Uterus (tissue), 4 donors: ENCODE data around the gene ITIH4. TPM values are rescaled to one million over a fixed set of nuclear protein-coding genes. Genes with fewer than 3 reads are reported as not detected.

ENCODE experiments used
- DNase-seq, 2 donors: peaks; one replicate each; pipeline ENCODE4 v3.0.0-alpha.2; 2019 to 2020
- H3K27ac ChIP-seq, 2 donors: fragments of 200-600 bp; sonication (generic); 1 replicate in 1 of 2; 2 replicates in 1 of 2; pipeline ENCODE4 v1.5.1; 2016 to 2018
- H3K27me3 ChIP-seq, 2 donors: fragments of 200-600 bp; sonication (generic); one replicate each; pipeline ENCODE4 v1.5.1; 2018 to 2019; ENCODE audit warnings: control low read depth in 1 of 2
- H3K36me3 ChIP-seq, 2 donors: fragments of 200-600 bp; sonication (generic); one replicate each; pipeline ENCODE4 v1.5.1; 2019; ENCODE audit warnings: control low read depth in 1 of 2
- H3K4me1 ChIP-seq, 2 donors: fragments of 200-600 bp; sonication (generic); one replicate each; pipeline ENCODE4 v1.5.1; 2018 to 2019; ENCODE audit warnings: control low read depth in 1 of 2
- H3K4me3 ChIP-seq, 2 donors: fragments of 200-600 bp; sonication (generic); 1 replicate in 1 of 2; 2 replicates in 1 of 2; pipeline ENCODE4 v1.5.1; 2018 to 2019; ENCODE audit warnings: mild to moderate bottlenecking in 1 of 2
- H3K9me3 ChIP-seq, 2 donors: fragments of 200-600 bp; sonication (generic); one replicate each; pipeline ENCODE4 v1.5.1; 2019; ENCODE audit warnings: control low read depth in 1 of 2
- POLR2A ChIP-seq, 2 donors: fragments of 450-650 bp; IDR thresholded peaks; one replicate each; pipeline ENCODE4 v1.6.1; 2016; ENCODE audit warnings: antibody characterized with exemption in 2 of 2, mild to moderate bottlenecking in 1 of 2, moderate library complexity in 1 of 2
- intact Hi-C: fragments of 100-400 bp; cut with DNase I; formaldehyde crosslinking; loops from one replicate; pipeline ENCODE4 v1.15.1; 2023; ENCODE audit warnings: low total_unique reads
- total RNA-seq, 4 donors: library from RNA; depleted of rRNA in 3 of 4; stranded (reverse); fragments of >200 nt in 3 of 4; gene quantifications; one replicate each; pipeline versions ENCODE4 v1.1.0 to v1.2.4, GENCODE V29; 2014 to 2023
- TF ChIP-seq, protein P1 (sequence below), 4 experiments: fragments of 200-600 bp in 2 of 4; fragments of 450-650 bp in 2 of 4; sonication (generic) in 2 of 4; IDR thresholded peaks; one replicate each; pipeline ENCODE4 v1.5.1; 2016 to 2019; ENCODE audit warnings: antibody characterized with exemption in 4 of 4, mild to moderate bottlenecking in 2 of 4, moderate library complexity in 1 of 4
- donor health status: DM: yes; HTN: yes; CAD: no.

Gene ITIH4
- total RNA-seq, 4 donors from 2014 or later: 0.26 to 8.7 (median 6.9) TPM

DNA sequence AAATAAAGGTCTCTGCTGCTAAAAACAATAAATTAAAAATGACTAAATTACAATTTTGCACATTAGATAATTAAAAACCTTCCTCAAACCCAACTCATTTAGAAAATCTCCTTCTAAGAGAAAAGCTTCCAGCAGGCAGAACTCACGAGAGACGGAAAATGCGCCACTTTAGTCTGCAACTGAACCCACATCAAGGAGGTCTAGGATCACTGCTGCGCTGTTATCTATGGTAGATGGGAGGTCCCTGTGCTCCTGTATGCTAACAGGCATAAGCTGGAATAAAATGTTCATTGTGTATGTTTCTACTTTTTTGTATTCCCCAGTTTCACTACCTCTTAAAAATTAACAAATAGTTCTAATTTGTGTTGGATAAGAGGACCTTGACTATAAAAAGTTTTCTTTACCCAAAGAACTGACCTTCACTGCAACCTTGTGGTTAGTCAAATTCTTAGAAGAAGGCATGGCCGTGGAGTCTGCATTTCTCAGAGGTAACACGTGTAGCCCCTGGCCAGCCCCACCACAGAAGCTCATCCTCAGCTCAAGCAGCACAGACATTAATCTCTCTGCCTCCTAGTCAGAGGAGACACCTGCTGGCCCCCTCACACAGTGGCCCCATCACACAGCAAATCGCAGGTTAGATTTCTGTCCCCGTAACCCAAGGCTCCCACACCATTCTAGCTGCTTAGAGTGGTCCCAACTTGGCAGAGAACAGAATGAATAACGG is 44.6 kb upstream of the ITIH4 start:
- no peaks in the 10 kb centered on the region for H3K4me1 ChIP-seq
- no peak overlapping the region for H3K4me3 ChIP-seq
- intact Hi-C loops: no loop called here
- no peak for TF ChIP-seq POLR2A (IDR thresholded peaks at IDR 0.05)
- TF ChIP-seq, protein P1, sequence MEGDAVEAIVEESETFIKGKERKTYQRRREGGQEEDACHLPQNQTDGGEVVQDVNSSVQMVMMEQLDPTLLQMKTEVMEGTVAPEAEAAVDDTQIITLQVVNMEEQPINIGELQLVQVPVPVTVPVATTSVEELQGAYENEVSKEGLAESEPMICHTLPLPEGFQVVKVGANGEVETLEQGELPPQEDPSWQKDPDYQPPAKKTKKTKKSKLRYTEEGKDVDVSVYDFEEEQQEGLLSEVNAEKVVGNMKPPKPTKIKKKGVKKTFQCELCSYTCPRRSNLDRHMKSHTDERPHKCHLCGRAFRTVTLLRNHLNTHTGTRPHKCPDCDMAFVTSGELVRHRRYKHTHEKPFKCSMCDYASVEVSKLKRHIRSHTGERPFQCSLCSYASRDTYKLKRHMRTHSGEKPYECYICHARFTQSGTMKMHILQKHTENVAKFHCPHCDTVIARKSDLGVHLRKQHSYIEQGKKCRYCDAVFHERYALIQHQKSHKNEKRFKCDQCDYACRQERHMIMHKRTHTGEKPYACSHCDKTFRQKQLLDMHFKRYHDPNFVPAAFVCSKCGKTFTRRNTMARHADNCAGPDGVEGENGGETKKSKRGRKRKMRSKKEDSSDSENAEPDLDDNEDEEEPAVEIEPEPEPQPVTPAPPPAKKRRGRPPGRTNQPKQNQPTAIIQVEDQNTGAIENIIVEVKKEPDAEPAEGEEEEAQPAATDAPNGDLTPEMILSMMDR (IDR thresholded peaks at IDR 0.05): no peak
- H3K36me3 ChIP-seq: no peaks in the 10 kb centered on the region
- H3K27me3 ChIP-seq: no peaks in the 10 kb centered on the region
- no peak overlapping the region for H3K27ac ChIP-seq
- no peak for DNase-seq
- H3K9me3 ChIP-seq: no peaks in the 10 kb centered on the region

DNA sequence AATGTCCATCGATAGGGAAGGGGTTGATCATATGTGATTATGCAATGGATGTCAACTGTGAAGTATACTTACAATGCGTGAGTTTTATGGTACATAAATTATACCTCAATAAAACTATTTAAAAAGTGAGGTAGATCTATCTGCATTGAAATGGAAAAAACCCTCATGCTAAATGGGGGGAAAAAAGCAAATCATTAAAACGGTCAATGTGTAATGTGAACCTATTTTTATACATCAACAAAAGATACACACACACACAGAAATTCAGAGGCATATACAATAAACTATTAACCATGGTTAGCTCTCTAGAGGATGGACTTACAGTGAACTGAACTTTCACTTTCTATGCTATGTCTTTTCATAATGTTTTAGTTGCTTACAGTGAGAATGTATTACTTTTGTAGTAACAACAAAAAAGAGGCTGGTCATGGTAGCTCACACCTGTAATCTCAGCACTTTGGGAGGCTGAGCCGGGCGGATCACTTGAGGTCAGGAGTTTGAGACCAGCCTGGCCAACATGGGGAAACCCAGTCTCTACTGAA is 43.8 kb upstream of the ITIH4 start:
- no peaks in the 10 kb centered on the region for H3K27me3 ChIP-seq
- intact Hi-C loops: no loop called here
- H3K4me1 ChIP-seq: no peaks in the 10 kb centered on the region
- TF ChIP-seq, protein P1 (IDR thresholded peaks at IDR 0.05): no peak
- no peak for TF ChIP-seq POLR2A (IDR thresholded peaks at IDR 0.05)
- no peak for DNase-seq
- H3K36me3 ChIP-seq: no peaks in the 10 kb centered on the region
- no peaks in the 10 kb centered on the region for H3K9me3 ChIP-seq
- no peak overlapping the region for H3K27ac ChIP-seq
- H3K4me3 ChIP-seq: no peak overlapping the region

DNA sequence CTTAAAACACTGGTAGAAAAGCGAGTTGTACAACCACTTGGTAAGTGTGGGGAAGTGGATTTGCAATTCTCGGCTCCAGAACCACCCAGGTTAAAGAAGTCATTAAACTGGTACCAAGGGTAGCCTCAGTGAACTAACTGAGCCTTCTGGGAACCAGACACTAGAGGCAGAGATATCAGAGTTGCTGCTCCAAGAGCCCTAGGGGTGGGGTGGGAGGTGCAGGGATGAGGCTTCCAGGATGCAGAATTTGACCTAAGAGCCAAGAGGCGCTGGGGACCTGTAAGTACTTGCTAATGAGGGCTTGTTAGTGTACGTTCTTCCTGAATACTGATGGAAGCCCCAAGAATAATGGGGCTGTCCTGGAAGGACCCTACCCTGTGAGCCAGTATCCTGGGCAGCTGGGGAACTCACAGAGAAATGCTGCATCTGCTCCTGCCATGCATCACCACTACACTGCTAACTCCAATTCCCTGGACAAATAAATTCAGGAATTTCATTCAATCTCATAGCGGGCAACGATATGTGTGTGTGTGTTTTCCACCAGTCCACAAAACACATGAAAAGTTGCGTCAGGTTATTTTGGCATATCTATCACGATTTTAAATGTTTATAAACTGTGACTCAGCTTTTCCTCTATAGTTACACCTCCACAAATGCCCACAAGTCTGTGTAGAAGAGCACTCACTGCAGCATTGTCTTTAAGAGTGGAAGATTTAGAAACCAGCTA is 43.1 kb upstream of the ITIH4 start:
- no peaks in the 10 kb centered on the region for H3K4me1 ChIP-seq
- intact Hi-C loops: no loop called here
- no peaks in the 10 kb centered on the region for H3K9me3 ChIP-seq
- no peak for TF ChIP-seq POLR2A (IDR thresholded peaks at IDR 0.05)
- TF ChIP-seq, protein P1 (IDR thresholded peaks at IDR 0.05): no peak
- H3K27me3 ChIP-seq: no peaks in the 10 kb centered on the region
- no peak overlapping the region for H3K27ac ChIP-seq
- DNase-seq: no peak
- no peaks in the 10 kb centered on the region for H3K36me3 ChIP-seq
- no peak overlapping the region for H3K4me3 ChIP-seq

DNA sequence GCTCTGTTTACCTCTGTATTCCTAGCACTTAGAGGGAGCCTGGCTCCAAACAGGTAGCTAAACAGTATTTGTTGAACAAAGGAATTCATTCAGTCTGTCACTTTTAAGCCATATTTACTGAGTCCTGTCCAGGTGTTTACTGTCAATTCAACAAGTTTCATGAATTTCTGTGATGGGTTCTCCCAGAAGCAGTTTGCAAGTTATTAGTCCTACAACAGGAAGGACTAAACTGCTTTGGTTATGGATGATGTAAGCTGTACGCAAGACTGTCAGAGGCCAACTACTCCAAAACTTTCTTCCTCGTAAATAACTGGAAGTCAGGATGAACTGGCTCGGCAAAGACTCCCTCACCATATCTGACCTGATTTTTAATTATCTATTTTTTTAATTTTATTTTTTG is 41.8 kb upstream of the ITIH4 start:
- intact Hi-C loops: no loop called here
- no peak for DNase-seq
- H3K27ac ChIP-seq: no peak overlapping the region
- no peaks in the 10 kb centered on the region for H3K4me1 ChIP-seq
- no peak overlapping the region for H3K4me3 ChIP-seq
- no peaks in the 10 kb centered on the region for H3K27me3 ChIP-seq
- H3K9me3 ChIP-seq: no peaks in the 10 kb centered on the region
- no peak for TF ChIP-seq POLR2A (IDR thresholded peaks at IDR 0.05)
- TF ChIP-seq, protein P1 (IDR thresholded peaks at IDR 0.05): no peak
- H3K36me3 ChIP-seq: no peaks in the 10 kb centered on the region

DNA sequence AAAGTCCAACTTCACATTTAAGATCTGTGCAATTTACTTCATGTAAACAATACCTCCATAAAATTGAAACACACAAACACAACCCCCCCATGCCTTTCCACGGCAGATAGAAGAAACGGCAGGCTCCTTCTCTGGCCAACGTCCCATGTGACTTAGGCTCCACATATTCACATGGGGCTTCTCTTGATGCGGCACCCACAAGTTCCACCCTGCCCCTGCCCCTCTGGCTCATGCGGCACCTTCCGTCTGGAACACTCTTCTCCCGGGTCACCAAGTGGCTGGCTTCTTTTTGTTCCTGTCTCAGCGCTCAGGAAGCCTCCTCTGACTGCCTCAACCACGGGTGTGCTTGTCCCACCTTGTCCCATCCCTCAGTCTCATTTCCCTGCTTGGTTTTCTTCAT is 41.3 kb upstream of the ITIH4 start:
- Histone ChIP-seq H3K27me3 (no peaks in the 10 kb centered on the region), H3K36me3 (no peaks in the 10 kb centered on the region), H3K4me1 (no peaks in the 10 kb centered on the region), H3K9me3 (no peaks in the 10 kb centered on the region), H3K4me3 (no peak overlapping the region), H3K27ac (no peak overlapping the region)
- DNase-seq: no peak
- TF ChIP-seq, protein P1 (IDR thresholded peaks at IDR 0.05): no peak
- TF ChIP-seq POLR2A (IDR thresholded peaks at IDR 0.05): no peak
- intact Hi-C loops: no loop called here
